Upper lobe of left lung (tissue), 4 donors: ENCODE measurements around the gene CACHD1.

Source experiments
- POLR2A ChIP-seq, 4 donors: fragments of 450-650 bp; IDR thresholded peaks; one replicate each; pipeline ENCODE4 v1.5.1; 2016 to 2017; ENCODE audit warnings: antibody characterized with exemption in 4 of 4, mild to moderate bottlenecking in 2 of 4
- POLR2AphosphoS5 ChIP-seq, 2 donors: sonication (generic); formaldehyde crosslinking; IDR thresholded peaks; one replicate each; pipeline ENCODE4 v1.5.1; 2017; ENCODE audit warnings: antibody characterized with exemption in 2 of 2
- TF ChIP-seq, protein P1 (sequence below), 6 experiments: fragments of 450-650 bp in 4 of 6; fragments of 200-600 bp in 2 of 6; sonication (generic) in 2 of 6; IDR thresholded peaks; one replicate each; pipeline ENCODE4 v1.5.1; 2016 to 2019; ENCODE audit warnings: antibody characterized with exemption in 6 of 6

DNA sequence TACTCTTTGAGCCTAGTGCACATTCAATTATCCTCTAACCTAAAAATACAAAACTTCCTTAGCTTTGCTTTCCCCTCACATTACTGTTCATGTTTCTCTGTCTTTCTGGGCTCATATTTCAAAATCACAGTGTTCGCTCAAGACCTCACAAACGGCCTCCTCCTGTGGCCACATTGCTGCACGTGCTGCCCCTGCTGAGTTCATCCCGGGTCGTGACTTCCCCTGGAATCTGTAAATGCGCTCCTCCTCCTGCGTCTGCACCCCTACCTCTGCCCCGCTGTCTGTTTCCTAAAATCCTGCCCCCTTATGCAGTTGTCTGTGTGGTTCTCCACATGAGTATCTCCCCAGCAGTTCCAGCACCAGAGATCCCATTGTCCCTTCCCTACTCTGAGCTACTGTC, 229.4 kb downstream of the CACHD1 start:
- TF ChIP-seq, protein P1, sequence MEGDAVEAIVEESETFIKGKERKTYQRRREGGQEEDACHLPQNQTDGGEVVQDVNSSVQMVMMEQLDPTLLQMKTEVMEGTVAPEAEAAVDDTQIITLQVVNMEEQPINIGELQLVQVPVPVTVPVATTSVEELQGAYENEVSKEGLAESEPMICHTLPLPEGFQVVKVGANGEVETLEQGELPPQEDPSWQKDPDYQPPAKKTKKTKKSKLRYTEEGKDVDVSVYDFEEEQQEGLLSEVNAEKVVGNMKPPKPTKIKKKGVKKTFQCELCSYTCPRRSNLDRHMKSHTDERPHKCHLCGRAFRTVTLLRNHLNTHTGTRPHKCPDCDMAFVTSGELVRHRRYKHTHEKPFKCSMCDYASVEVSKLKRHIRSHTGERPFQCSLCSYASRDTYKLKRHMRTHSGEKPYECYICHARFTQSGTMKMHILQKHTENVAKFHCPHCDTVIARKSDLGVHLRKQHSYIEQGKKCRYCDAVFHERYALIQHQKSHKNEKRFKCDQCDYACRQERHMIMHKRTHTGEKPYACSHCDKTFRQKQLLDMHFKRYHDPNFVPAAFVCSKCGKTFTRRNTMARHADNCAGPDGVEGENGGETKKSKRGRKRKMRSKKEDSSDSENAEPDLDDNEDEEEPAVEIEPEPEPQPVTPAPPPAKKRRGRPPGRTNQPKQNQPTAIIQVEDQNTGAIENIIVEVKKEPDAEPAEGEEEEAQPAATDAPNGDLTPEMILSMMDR (IDR thresholded peaks at IDR 0.05), result no peak
- TF ChIP-seq POLR2A (IDR thresholded peaks at IDR 0.05) (no peak), POLR2AphosphoS5 (IDR thresholded peaks at IDR 0.05) (no peak)
